ENCODE data around the gene SNX25. TPM values are rescaled to one million over a fixed set of nuclear protein-coding genes. Genes with fewer than 3 reads are reported as not detected.
"Not testable (repeated sequence)": the region's sequence is repeated elsewhere in the genome, so short reads cannot be mapped to it uniquely, and the experiment has no call there.

The SNX25 gene
- total RNA-seq, 4 donors from 2014 or later, result 12.4 to 92.4 (median 17.8) TPM

- Histone ChIP-seq H3K27me3 (no peaks in the 10 kb centered on the region), H3K4me3 (no peak overlapping the region), H3K9me3 (no peaks in the 10 kb centered on the region), H3K4me1 (peaks cover 0 to 25% (median 8%) of the 10 kb centered on the region in 4 donors), H3K27ac (no peak overlapping the region), H3K36me3 (no peaks in the 10 kb centered on the region)
- TF ChIP-seq CTCF (IDR thresholded peaks at IDR 0.05), result no peak
- TF ChIP-seq POLR2A (IDR thresholded peaks at IDR 0.05), result no peak
- DNase-seq, result no peak
Observed at GRCh38 chr4:185207466-185207865, 1.9 kb upstream of the SNX25 start.

GRCh38 chr4:185209852-185210101 is 379 bp downstream of the SNX25 start:
- not testable (repeated sequence) for H3K36me3 ChIP-seq, H3K9me3 ChIP-seq
- H3K27ac ChIP-seq, result peak overlapping the region; percentile 83 to 93 (median 86)

GRCh38 chr4:185210102-185210981 is 944 bp downstream of the SNX25 start:
- DNase-seq, result peak; percentile 50 to 71 (median 67)

More at GRCh38 chr4:185209852-185210101, 379 bp downstream of the SNX25 start:
- not testable (repeated sequence) for DNase-seq, H3K27me3 ChIP-seq
- H3K4me1 ChIP-seq, result peaks cover 0 to 19% (median 4%) of the 10 kb centered on the region in 4 donors
- H3K4me3 ChIP-seq, result peak overlapping the region; percentile 61 to 93 (median 74)

GRCh38 chr4:185211035-185211434 is 1.6 kb downstream of the SNX25 start:
- H3K4me1 ChIP-seq, result peaks cover 0 to 11% (median 4%) of the 10 kb centered on the region in 4 donors
- no peaks in the 10 kb centered on the region for H3K27me3 ChIP-seq
- H3K4me3 ChIP-seq, result peak overlapping the region; percentile 61 to 93 (median 74)
- no peak for DNase-seq
- H3K27ac ChIP-seq, result peak overlapping the region; percentile 83 to 93 (median 86)
- TF ChIP-seq CTCF (IDR thresholded peaks at IDR 0.05) (no peak), POLR2A (IDR thresholded peaks at IDR 0.05) (no peak)
- no peaks in the 10 kb centered on the region for H3K9me3 ChIP-seq
- H3K36me3 ChIP-seq, result no peaks in the 10 kb centered on the region

More at GRCh38 chr4:185210102-185210981, 944 bp downstream of the SNX25 start:
- Histone ChIP-seq H3K27me3 (no peaks in the 10 kb centered on the region), H3K27ac (peak overlapping the region; percentile 83 to 93 (median 86)), H3K4me1 (peaks cover 0 to 13% (median 4%) of the 10 kb centered on the region in 4 donors), H3K9me3 (no peaks in the 10 kb centered on the region), H3K36me3 (no peaks in the 10 kb centered on the region), H3K4me3 (peak overlapping the region; percentile 61 to 93 (median 74))
- TF ChIP-seq CTCF (IDR thresholded peaks at IDR 0.05) (peak in 1 of 6 experiments; percentile 2), POLR2A (IDR thresholded peaks at IDR 0.05) (no peak)

GRCh38 chr4:185211641-185212040 is 2.2 kb downstream of the SNX25 start:
- Histone ChIP-seq H3K27ac (peak overlapping the region in 1 of 4 donors; percentile 93), H3K27me3 (no peaks in the 10 kb centered on the region), H3K36me3 (no peaks in the 10 kb centered on the region), H3K9me3 (no peaks in the 10 kb centered on the region), H3K4me3 (no peak overlapping the region), H3K4me1 (peaks cover 0 to 11% (median 4%) of the 10 kb centered on the region in 4 donors)
- no peak for DNase-seq
- TF ChIP-seq POLR2A (IDR thresholded peaks at IDR 0.05) (no peak), CTCF (IDR thresholded peaks at IDR 0.05) (no peak)

GRCh38 chr4:185212581-185212980 is 3.2 kb downstream of the SNX25 start:
- Histone ChIP-seq H3K9me3 (no peaks in the 10 kb centered on the region), H3K4me3 (no peak overlapping the region), H3K27ac (peak overlapping the region in 1 of 4 donors; percentile 62), H3K27me3 (no peaks in the 10 kb centered on the region), H3K36me3 (no peaks in the 10 kb centered on the region), H3K4me1 (peaks cover 0 to 11% (median 4%) of the 10 kb centered on the region in 4 donors)
- no peak for DNase-seq
- TF ChIP-seq CTCF (IDR thresholded peaks at IDR 0.05) (no peak), POLR2A (IDR thresholded peaks at IDR 0.05) (no peak)

All from Peyer's patch (tissue), 4 donors.